ENCODE measurements around the gene ENOX1. TPM values are rescaled to one million over a fixed set of nuclear protein-coding genes. Genes with fewer than 3 reads are reported as not detected.

ENOX1 gene
- total RNA-seq, 1 donor from 2014 or later, result 1.1 TPM

- H4K20me1 ChIP-seq (ENCODE audit: low read depth), result no peaks in the 10 kb centered on the region
- no peaks in the 10 kb centered on the region for H3K36me3 ChIP-seq
- no peak for TF ChIP-seq CTCF (IDR thresholded peaks at IDR 0.05)
- TF ChIP-seq EZH2 (IDR thresholded peaks at IDR 0.05), result no peak
- no peak for TF ChIP-seq EZH2phosphoT487 (IDR thresholded peaks at IDR 0.05)
- peaks cover 2% of the 10 kb centered on the region for H3K27me3 Mint-ChIP-seq (ENCODE audit: insufficient read depth, low read depth)
- H3K27ac Mint-ChIP-seq, result no peak overlapping the region
- H3K4me1 Mint-ChIP-seq, result peaks cover 22% of the 10 kb centered on the region
- no peak overlapping the region for H3K4me3 Mint-ChIP-seq
- no peaks in the 10 kb centered on the region for H3K79me2 ChIP-seq (ENCODE audit: low read depth)
- H3K9me3 Mint-ChIP-seq, result no peaks in the 10 kb centered on the region
- no peak overlapping the region for H3K4me3 ChIP-seq
- H2AFZ ChIP-seq (replicated peaks), result no peak overlapping the region
- H3K36me3 Mint-ChIP-seq, result no peaks in the 10 kb centered on the region
- peaks cover 18% of the 10 kb centered on the region for H3K4me1 ChIP-seq
- H3K27ac ChIP-seq, result no peak overlapping the region
- DNase-seq (ENCODE audit: low spot score), result no peak
- H3K9me3 ChIP-seq (ENCODE audit: low read depth), result no peaks in the 10 kb centered on the region
- peaks cover 13% of the 10 kb centered on the region for H3F3A ChIP-seq (ENCODE audit: low read depth)
- no peaks in the 10 kb centered on the region for H3K27me3 ChIP-seq
- H3K9ac ChIP-seq, result no peak overlapping the region
- H3K4me2 ChIP-seq, result no peak overlapping the region
These were observed 453.6 kb downstream of the ENOX1 start for GRCh38 chr13:43333176-43333575.

DNA sequence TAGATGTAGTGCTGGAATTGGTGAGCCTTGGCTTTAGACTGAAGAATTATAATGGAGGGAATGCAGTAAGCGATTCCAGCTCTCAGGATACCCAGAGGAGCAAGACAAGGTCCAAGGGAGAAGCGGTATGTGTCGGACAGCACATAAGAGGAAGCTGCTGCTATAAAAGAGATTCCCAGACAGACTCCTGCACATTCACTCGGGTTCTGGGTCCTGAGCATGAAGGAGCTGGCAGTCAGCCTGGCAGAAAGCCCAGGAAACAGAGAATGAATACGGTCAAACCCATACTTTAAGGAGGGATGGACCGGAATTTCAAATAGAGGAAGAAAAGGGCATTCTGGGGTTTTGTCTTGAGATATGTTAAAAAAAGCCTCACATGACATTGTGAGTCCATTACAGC is 455.1 kb downstream of the ENOX1 start:
- TF ChIP-seq EZH2 (IDR thresholded peaks at IDR 0.05) (no peak), EZH2phosphoT487 (IDR thresholded peaks at IDR 0.05) (no peak), CTCF (IDR thresholded peaks at IDR 0.05) (no peak)
- no peak overlapping the region for H3K27ac Mint-ChIP-seq
- peak; percentile 24 for DNase-seq (ENCODE audit: low spot score)
- Histone ChIP-seq H3K4me2 (peak overlapping the region; percentile 20), H3F3A (ENCODE audit: low read depth) (peaks cover 13% of the 10 kb centered on the region), H3K27ac (peak overlapping the region; percentile 62), H3K27me3 (no peaks in the 10 kb centered on the region), H3K9ac (no peak overlapping the region), H3K79me2 (ENCODE audit: low read depth) (no peaks in the 10 kb centered on the region), H2AFZ (replicated peaks) (no peak overlapping the region), H3K36me3 (no peaks in the 10 kb centered on the region), H3K4me1 (peaks cover 18% of the 10 kb centered on the region), H4K20me1 (ENCODE audit: low read depth) (no peaks in the 10 kb centered on the region), H3K4me3 (no peak overlapping the region), H3K9me3 (ENCODE audit: low read depth) (no peaks in the 10 kb centered on the region)
- H3K4me3 Mint-ChIP-seq, result no peak overlapping the region
- H3K9me3 Mint-ChIP-seq, result no peaks in the 10 kb centered on the region
- no peaks in the 10 kb centered on the region for H3K36me3 Mint-ChIP-seq
- peaks cover 22% of the 10 kb centered on the region for H3K4me1 Mint-ChIP-seq
- no peaks in the 10 kb centered on the region for H3K27me3 Mint-ChIP-seq (ENCODE audit: insufficient read depth, low read depth)

GRCh38 chr13:43329702-43330101 is 457.1 kb downstream of the ENOX1 start:
- Histone ChIP-seq H3K36me3 (no peaks in the 10 kb centered on the region), H3K79me2 (ENCODE audit: low read depth) (no peaks in the 10 kb centered on the region), H3K27ac (no peak overlapping the region), H3K9me3 (ENCODE audit: low read depth) (no peaks in the 10 kb centered on the region), H3K27me3 (no peaks in the 10 kb centered on the region), H2AFZ (replicated peaks) (no peak overlapping the region), H3K9ac (no peak overlapping the region), H4K20me1 (ENCODE audit: low read depth) (no peaks in the 10 kb centered on the region), H3K4me1 (peaks cover 18% of the 10 kb centered on the region), H3K4me3 (no peak overlapping the region), H3F3A (ENCODE audit: low read depth) (peaks cover 13% of the 10 kb centered on the region), H3K4me2 (no peak overlapping the region)
- no peak overlapping the region for H3K27ac Mint-ChIP-seq
- no peaks in the 10 kb centered on the region for H3K27me3 Mint-ChIP-seq (ENCODE audit: insufficient read depth, low read depth)
- no peak for DNase-seq (ENCODE audit: low spot score)
- no peaks in the 10 kb centered on the region for H3K36me3 Mint-ChIP-seq
- no peaks in the 10 kb centered on the region for H3K9me3 Mint-ChIP-seq
- peaks cover 20% of the 10 kb centered on the region for H3K4me1 Mint-ChIP-seq
- no peak for TF ChIP-seq EZH2 (IDR thresholded peaks at IDR 0.05)
- no peak for TF ChIP-seq CTCF (IDR thresholded peaks at IDR 0.05)
- no peak for TF ChIP-seq EZH2phosphoT487 (IDR thresholded peaks at IDR 0.05)
- H3K4me3 Mint-ChIP-seq, result no peak overlapping the region
